ENCODE results near the gene PPP4R2. TPM values are rescaled to one million over a fixed set of nuclear protein-coding genes. Genes with fewer than 3 reads are reported as not detected.

PPP4R2 gene
- total and polyA plus RNA-seq, 2 of the 4 experiments (the other 2 are of a cell fraction) = 13.5 to 31.4 TPM

GRCh38 chr3:72962317-72962716 is 34.3 kb upstream of the PPP4R2 start:
- DNase-seq (no peak), ATAC-seq (ENCODE audit: low read depth) (no peak)
- H2BK20ac ChIP-seq (ENCODE audit: low read depth, low read length) = no peak overlapping the region
- H3K79me1 ChIP-seq (ENCODE audit: low read depth in 1 of 2, low read length in 2 of 2) = no peaks in the 10 kb centered on the region
- no TSS peak for BruUV-seq (replicated peaks)
- H4K91ac ChIP-seq (ENCODE audit: insufficient read depth, low read depth, low read length) = no peak overlapping the region
- no peak overlapping the region for H3K56ac ChIP-seq (ENCODE audit: extremely low read depth, insufficient read depth, low read length)
- no peak overlapping the region for H2AK9ac ChIP-seq (replicated peaks; ENCODE audit: low read depth, low read length, poor library complexity)
- ChIA-PET CTCF (no interaction called here), POLR2A (ENCODE audit: unreplicated experiment) (no interaction called here)
- H3K36me3 ChIP-seq (ENCODE audit: control insufficient read depth, insufficient read depth, low read length) = peaks cover 3% of the 10 kb centered on the region; the same call in 1 of the 2 replicates
- H3K23ac ChIP-seq (ENCODE audit: low read depth, low read length) = no peak overlapping the region
- no peak overlapping the region for H3K4me3 ChIP-seq (ENCODE audit: insufficient read depth, low read depth, low read length)
- H4K20me1 ChIP-seq (ENCODE audit: insufficient read depth, low read length) = no peaks in the 10 kb centered on the region
- no peak overlapping the region for H3K14ac ChIP-seq (replicated peaks; ENCODE audit: low read depth, low read length)
- in situ Hi-C loops (cut with MboI; ENCODE audit: low sequenced_read_pairs) (no loop called here), intact Hi-C loops (cut with micrococcal nuclease) (no loop called here), dilution Hi-C loops (cut with HindIII; ENCODE audit: low sequenced_read_pairs, unreplicated experiment) (no loop called here)
- no peak overlapping the region for H3K18ac ChIP-seq (ENCODE audit: low read depth, low read length)
- H3K4ac ChIP-seq (ENCODE audit: low read depth, low read length) = no peak overlapping the region
- TF ChIP-seq RFX5 (IDR thresholded peaks at IDR 0.05; ENCODE audit: low read depth, low read length) = no peak
- H4K8ac ChIP-seq (ENCODE audit: low read depth in 2 of 2, low read length in 2 of 2) = no peak overlapping the region
- no peaks in the 10 kb centered on the region for H3K27me3 ChIP-seq (ENCODE audit: control insufficient read depth, insufficient read depth, low read length)
- H4K5ac ChIP-seq (ENCODE audit: low read depth, low read length) = no peak overlapping the region
- H3K9me3 ChIP-seq (ENCODE audit: control insufficient read depth, insufficient read depth, low read length) = no peaks in the 10 kb centered on the region
- no peak overlapping the region for H3K4me2 ChIP-seq (ENCODE audit: low read depth, low read length)
- no peak overlapping the region for H3K27ac ChIP-seq (ENCODE audit: insufficient read depth, low read length)
- H3K9me1 ChIP-seq (ENCODE audit: insufficient read depth, low read length) = 0 out of 2 replicates have a peak, but pooled peaks cover 4% of the 10 kb centered on the region
- H3K4me1 ChIP-seq (ENCODE audit: control insufficient read depth, insufficient read depth, low read length) = no peaks in the 10 kb centered on the region
- no peak overlapping the region for H2BK5ac ChIP-seq (ENCODE audit: low read depth, low read length, poor library complexity, severe bottlenecking)
- no peak overlapping the region for H2AK5ac ChIP-seq (ENCODE audit: low read depth, low read length)
- no peak overlapping the region for H2BK120ac ChIP-seq (ENCODE audit: low read depth, low read length)
- H2AFZ ChIP-seq (replicated peaks; ENCODE audit: low read length, poor library complexity) = no peak overlapping the region
- H3K9ac ChIP-seq (ENCODE audit: low read depth, low read length) = no peak overlapping the region
- no peak overlapping the region for H2BK15ac ChIP-seq (ENCODE audit: low read depth, low read length)
